Fibroblast of lung (primary cell): Measurements from ENCODE around the gene RFX8. TPM values are rescaled to one million over a fixed set of nuclear protein-coding genes. Genes with fewer than 3 reads are reported as not detected.

Source experiments
- DNase-seq, 2 donors: peaks; one replicate each; pipeline versions ENCODE4 v3.0.0 to v3.0.0-alpha.2; 2010; ENCODE audit warnings: low read depth in 2 of 2
- H2AFZ ChIP-seq: 2 replicates; pipeline ENCODE4 v1.5.1; 2012; ENCODE audit warnings: low read length, control low read depth, inconsistent platforms
- H3K27ac ChIP-seq: 2 replicates; pipeline ENCODE4 v1.5.1; 2011; ENCODE audit warnings: low read length, control low read depth; ENCODE audit not compliant: insufficient read depth
- H3K27me3 ChIP-seq: 2 replicates; pipeline ENCODE4 v1.5.1; 2011; ENCODE audit warnings: mild to moderate bottlenecking, low read length; ENCODE audit not compliant: control insufficient read depth, insufficient read depth
- H3K36me3 ChIP-seq: 2 replicates; pipeline ENCODE4 v1.5.1; 2011; ENCODE audit warnings: low read length; ENCODE audit not compliant: control insufficient read depth, insufficient read depth
- H3K4me1 ChIP-seq: 2 replicates; pipeline ENCODE4 v1.5.1; 2011; ENCODE audit warnings: low read length; ENCODE audit not compliant: control insufficient read depth, insufficient read depth; ENCODE audit errors: extremely low read depth
- H3K4me2 ChIP-seq: 2 replicates; pipeline ENCODE4 v1.5.1; 2011; ENCODE audit warnings: low read length, control low read depth; ENCODE audit not compliant: insufficient read depth; ENCODE audit errors: extremely low read depth
- H3K4me3 ChIP-seq, 4 experiments: fragments of 200-600 bp in 1 of 4; sonication (generic) in 1 of 4; replicated peaks in 1 of 4; 2 replicates each; pipeline ENCODE4 v1.5.1; 2011 to 2016; ENCODE audit warnings: low read length in 4 of 4, low read depth in 3 of 4, mild to moderate bottlenecking in 3 of 4, control low read depth in 2 of 4, inconsistent platforms in 1 of 4, mixed read lengths in 1 of 4; ENCODE audit not compliant: insufficient read depth in 1 of 4; ENCODE audit errors: control extremely low read depth in 1 of 4
- H3K79me2 ChIP-seq: 2 replicates; pipeline ENCODE4 v1.5.1; 2012; ENCODE audit warnings: mild to moderate bottlenecking, low read length, inconsistent platforms; ENCODE audit not compliant: control insufficient read depth, insufficient read depth
- H3K9ac ChIP-seq: 2 replicates; pipeline ENCODE4 v1.5.1; 2011; ENCODE audit warnings: mild to moderate bottlenecking, low read length, control low read depth; ENCODE audit not compliant: insufficient read depth
- H3K9me3 ChIP-seq: 2 replicates; pipeline ENCODE4 v1.5.1; 2012; ENCODE audit warnings: low read depth, low read length; ENCODE audit not compliant: control insufficient read depth, insufficient read depth
- H4K20me1 ChIP-seq: 2 replicates; pipeline ENCODE4 v1.5.1; 2011; ENCODE audit warnings: low read length; ENCODE audit not compliant: control insufficient read depth, insufficient read depth; ENCODE audit errors: extremely low read depth
- EZH2 ChIP-seq: IDR thresholded peaks from 2 replicates; pipeline ENCODE4 v1.5.1; 2012; ENCODE audit warnings: low read length, control low read depth, mild to moderate bottlenecking; ENCODE audit errors: missing control alignments
- polyA minus RNA-seq: library from RNA; depleted of rRNA, polyadenylated mRNA; stranded (reverse); fragments of >200 nt; gene quantifications from 2 replicates; pipeline ENCODE4 v1.2.3, GENCODE V29; 2011; ENCODE audit warnings: low replicate concordance
- polyA plus RNA-seq, 2 donors: library from polyadenylated mRNA; depleted of rRNA in 1 of 2; stranded (reverse) in 1 of 2; unstranded in 1 of 2; fragments of >200 nt; gene quantifications; 2 replicates each; pipeline ENCODE4 v1.2.1, GENCODE V29; 2011 to 2012; ENCODE audit warnings: missing spikeins in 1 of 2
- total RNA-seq: library from RNA; depleted of rRNA; stranded (reverse); fragments of >200 nt; gene quantifications from 2 replicates; pipeline ENCODE4 v1.2.1, GENCODE V29; 2014
- TF ChIP-seq, protein P1 (sequence below), 2 donors: IDR thresholded peaks in 1 of 2; conservative IDR thresholded peaks in 1 of 2; 1 replicate in 1 of 2; 2 replicates in 1 of 2; pipeline ENCODE4 v1.5.1; 2011 to 2012; ENCODE audit warnings: low read length in 2 of 2, control low read depth in 1 of 2, inconsistent platforms in 1 of 2, low read depth in 1 of 2, mild to moderate bottlenecking in 1 of 2

Gene RFX8
- total RNA-seq (2.6 and 12.4 TPM in 2 replicates), polyA plus RNA-seq (4.3 and 10.4 TPM in 2 replicates), polyA minus RNA-seq (1.1 and 2.4 TPM in 2 replicates)
- polyA plus RNA-seq (2012), result 2.1 and 6.5 TPM in 2 replicates

DNA sequence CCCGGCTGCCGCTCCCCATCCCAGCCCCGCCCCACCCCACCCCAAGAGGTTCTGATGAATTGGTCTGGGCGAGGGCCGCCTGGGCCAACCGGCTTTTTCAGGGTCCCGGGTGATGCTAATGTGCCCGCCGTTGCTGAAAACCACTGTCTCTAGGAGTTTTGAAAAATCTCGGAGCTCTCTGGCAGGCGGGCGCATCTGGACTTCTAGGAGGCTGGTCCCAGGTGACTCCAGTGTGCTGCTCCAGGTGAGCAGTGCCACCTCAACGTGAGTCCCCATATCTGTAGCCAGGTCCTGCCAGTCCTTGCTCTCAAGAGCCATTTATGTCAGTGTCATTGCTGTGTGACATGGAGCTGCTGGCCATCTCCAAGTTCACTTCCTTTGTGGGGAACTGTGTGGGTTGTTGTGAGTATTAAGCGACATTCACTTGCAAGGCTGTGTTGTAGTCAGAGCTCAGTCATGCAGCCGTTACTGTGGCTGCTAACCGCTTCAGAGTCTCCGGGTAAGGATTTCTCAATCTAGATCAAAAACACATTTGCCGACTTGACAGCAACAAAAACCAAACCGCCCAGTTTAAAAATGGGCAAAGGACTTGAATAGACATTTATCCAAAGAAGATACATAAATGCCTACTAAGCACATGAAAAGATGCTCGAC lies at the start of gene RFX8:
Gene RFX8 (minus strand): TSS at position 382 of the 654 bp plus-strand sequence. CDS start 8,264 bp downstream, outside the sequence.
- Histone ChIP-seq H3K4me2 (peak within 1 kb of the TSS; percentile 74), H4K20me1 (no peaks in the 10 kb centered on the region), H3K4me3 (peak within 1 kb of the TSS; percentile 60 to 88 (median 79)), H3K79me2 (peaks cover 40% of the 10 kb centered on the region), H3K36me3 (no peaks in the 10 kb centered on the region), H3K27ac (peak within 1 kb of the TSS; percentile 97), H3K4me1 (peaks cover 13% of the 10 kb centered on the region), H3K9me3 (no peaks in the 10 kb centered on the region), H3K9ac (peak within 1 kb of the TSS; percentile 88), H3K27me3 (no peaks in the 10 kb centered on the region), H2AFZ (no peak within 1 kb of the TSS)
- TF ChIP-seq, protein P1, sequence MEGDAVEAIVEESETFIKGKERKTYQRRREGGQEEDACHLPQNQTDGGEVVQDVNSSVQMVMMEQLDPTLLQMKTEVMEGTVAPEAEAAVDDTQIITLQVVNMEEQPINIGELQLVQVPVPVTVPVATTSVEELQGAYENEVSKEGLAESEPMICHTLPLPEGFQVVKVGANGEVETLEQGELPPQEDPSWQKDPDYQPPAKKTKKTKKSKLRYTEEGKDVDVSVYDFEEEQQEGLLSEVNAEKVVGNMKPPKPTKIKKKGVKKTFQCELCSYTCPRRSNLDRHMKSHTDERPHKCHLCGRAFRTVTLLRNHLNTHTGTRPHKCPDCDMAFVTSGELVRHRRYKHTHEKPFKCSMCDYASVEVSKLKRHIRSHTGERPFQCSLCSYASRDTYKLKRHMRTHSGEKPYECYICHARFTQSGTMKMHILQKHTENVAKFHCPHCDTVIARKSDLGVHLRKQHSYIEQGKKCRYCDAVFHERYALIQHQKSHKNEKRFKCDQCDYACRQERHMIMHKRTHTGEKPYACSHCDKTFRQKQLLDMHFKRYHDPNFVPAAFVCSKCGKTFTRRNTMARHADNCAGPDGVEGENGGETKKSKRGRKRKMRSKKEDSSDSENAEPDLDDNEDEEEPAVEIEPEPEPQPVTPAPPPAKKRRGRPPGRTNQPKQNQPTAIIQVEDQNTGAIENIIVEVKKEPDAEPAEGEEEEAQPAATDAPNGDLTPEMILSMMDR (conservative IDR thresholded peaks at IDR 0.05 in 1 of 2, IDR thresholded peaks at IDR 0.05 in 1 of 2; ENCODE audit: low read depth in 1 of 2, low read length in 2 of 2), result no peak
- TF ChIP-seq EZH2, result no peak
- peak; percentile 95 to 96 for DNase-seq

DNA sequence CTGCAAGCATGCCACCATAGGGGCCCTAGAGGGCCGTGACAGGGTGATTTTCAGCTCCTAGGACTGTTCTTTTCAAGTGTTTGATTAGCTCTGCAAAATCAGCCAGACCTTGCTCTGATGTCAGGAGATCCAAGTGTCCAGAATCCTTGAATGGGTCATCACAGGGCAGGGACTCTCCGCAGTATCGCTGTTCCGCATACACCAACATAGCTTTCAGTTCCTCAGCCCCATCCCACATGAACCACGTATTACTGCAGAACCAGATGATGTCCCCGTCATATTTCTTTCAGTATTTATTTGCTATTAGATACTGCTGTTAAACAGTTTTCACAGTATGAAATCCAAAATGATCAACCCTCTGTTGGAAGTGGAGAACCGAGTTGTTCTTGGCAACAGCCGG lies 46.6 kb upstream of the RFX8 start:
- Histone ChIP-seq H3K79me2 (no peaks in the 10 kb centered on the region), H3K4me1 (peaks cover 17% of the 10 kb centered on the region), H3K27me3 (no peaks in the 10 kb centered on the region), H3K4me2 (no peak overlapping the region), H3K36me3 (no peaks in the 10 kb centered on the region), H3K9me3 (no peaks in the 10 kb centered on the region), H2AFZ (no peak overlapping the region), H3K27ac (no peak overlapping the region), H3K4me3 (no peak overlapping the region), H3K9ac (no peak overlapping the region), H4K20me1 (no peaks in the 10 kb centered on the region)
- no peak for TF ChIP-seq EZH2
- TF ChIP-seq, protein P1 (conservative IDR thresholded peaks at IDR 0.05 in 1 of 2, IDR thresholded peaks at IDR 0.05 in 1 of 2; ENCODE audit: low read depth in 1 of 2, low read length in 2 of 2), result no peak
- DNase-seq, result no peak

GRCh38 chr2:101520246-101520645 lies 45.3 kb upstream of the RFX8 start:
- TF ChIP-seq, protein P1 (conservative IDR thresholded peaks at IDR 0.05 in 1 of 2, IDR thresholded peaks at IDR 0.05 in 1 of 2; ENCODE audit: low read depth in 1 of 2, low read length in 2 of 2), result no peak
- TF ChIP-seq EZH2, result no peak
- Histone ChIP-seq H2AFZ (peak overlapping the region; percentile 64), H3K9me3 (no peaks in the 10 kb centered on the region), H3K4me2 (no peak overlapping the region), H3K9ac (no peak overlapping the region), H3K4me1 (peaks cover 21% of the 10 kb centered on the region), H3K27ac (peak overlapping the region; percentile 5), H3K79me2 (no peaks in the 10 kb centered on the region), H3K27me3 (no peaks in the 10 kb centered on the region), H4K20me1 (no peaks in the 10 kb centered on the region), H3K4me3 (no peak overlapping the region), H3K36me3 (no peaks in the 10 kb centered on the region)
- DNase-seq, result peak; percentile 33 to 73
